ENCODE results near the gene LAMA1.

The LAMA1 gene

GRCh38 chr18:7037470-7037869 is 80.1 kb downstream of the LAMA1 start:
- DNase-seq: no peak

GRCh38 chr18:7035807-7036206 is 81.8 kb downstream of the LAMA1 start:
- no peak for DNase-seq

- no peak for DNase-seq
These were observed 82.7 kb downstream of the LAMA1 start for GRCh38 chr18:7034924-7035323.

DNA sequence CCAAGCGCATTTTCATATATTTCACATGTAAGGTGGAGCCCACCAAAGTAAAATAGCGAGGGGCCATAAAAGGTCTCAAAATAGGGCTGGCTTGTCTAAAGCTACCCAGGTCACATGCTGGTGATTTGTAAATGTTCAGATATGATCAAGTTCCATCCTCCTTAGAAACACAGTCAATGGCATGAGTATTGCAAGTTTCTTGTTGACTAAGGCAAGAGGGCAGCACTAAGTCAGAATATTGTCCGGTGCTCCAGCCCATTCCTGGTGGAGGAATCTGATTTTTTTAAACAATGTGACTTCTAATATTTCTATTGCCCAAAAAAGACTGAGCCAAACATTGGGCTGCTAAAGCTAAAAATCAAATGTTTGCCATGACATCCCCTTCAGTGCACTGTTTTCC is 85.1 kb downstream of the LAMA1 start:
- DNase-seq: no peak

- DNase-seq: no peak
These were observed 89.0 kb downstream of the LAMA1 start for GRCh38 chr18:7028625-7029024.

DNA sequence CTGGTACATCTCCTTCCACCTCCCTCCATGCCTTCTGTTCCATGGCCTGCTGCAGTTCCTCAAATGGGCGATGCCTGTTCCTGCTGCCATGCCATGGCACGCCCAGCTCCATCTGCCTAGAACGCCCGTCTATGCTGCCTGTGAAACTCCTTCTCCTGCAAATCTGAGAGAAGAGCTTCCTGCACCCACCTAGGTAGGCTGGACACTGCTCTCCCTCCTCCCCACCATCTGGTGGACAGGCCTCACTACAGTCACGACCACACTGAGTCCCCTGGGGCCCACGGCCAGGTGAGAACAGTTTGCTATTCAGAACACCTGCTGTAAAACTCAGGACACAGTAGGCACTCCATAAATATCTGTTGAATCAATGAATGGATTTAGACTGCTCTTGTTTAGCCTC is 92.4 kb downstream of the LAMA1 start:
- no peak for DNase-seq

- DNase-seq: no peak
These were observed 94.0 kb downstream of the LAMA1 start for GRCh38 chr18:7023581-7023980.

DNA sequence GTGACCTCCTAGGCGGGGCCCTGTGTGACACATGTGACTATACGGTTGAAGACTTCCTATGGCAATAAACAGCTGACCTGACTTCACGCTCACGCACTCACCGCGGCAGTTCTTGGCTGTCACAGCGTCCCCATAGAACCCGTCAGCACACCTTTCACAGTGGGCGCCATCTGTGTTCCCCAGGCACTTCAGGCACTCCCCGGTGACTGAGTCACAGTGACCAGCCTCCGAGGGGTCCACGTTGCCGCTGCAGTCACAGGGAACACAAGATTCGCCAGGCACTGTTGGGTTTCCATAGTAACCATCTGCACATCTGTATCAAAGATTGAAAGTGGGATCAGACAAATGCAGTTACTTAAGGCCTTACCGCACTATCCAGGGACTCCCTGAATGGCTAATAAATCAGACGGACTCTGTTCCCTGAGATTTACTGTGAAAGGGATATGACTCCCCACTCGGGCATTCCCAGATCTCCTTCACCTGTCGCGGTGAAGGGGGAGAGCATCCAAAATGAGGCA is 94.5 kb downstream of the LAMA1 start:
- DNase-seq: no peak

DNA sequence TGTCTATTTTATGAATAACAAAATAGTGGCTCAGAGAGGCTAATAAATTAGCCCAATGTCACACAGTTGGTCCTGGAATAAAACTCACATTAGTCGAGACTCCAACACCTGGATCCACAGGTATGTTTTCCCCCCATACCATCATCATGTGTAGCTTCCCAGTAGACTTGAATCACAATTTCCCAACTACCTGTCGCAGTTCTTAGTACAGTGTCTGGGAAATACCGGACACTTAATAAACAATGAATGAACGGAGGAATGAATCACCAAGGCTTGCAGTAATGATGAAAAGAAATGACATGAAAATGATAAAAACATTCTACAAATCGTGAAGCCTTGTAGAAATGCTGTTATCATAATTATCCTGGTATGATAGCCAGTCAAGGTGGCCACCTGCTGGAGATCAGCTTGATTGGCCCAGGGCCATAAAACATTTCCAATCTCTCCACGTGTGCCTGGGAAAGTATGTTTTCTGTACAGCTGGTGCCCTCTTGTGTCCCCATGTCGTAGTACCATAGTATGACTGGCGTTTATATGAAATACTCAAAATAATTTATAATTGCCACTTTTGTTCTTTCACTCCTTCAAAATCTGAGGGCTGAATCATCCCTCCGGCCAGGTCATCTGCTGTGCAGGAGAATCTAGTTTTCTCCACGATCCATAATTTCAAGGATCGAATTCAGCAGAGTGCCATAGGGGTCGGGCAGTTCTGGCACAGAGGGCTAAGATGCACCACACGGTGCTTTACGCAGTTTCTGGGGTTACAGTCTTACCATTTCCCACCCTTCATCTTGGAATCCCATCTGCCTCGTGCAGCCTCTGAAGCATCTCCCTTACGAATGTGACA is 95.4 kb downstream of the LAMA1 start:
- no peak for DNase-seq

- DNase-seq: no peak
These were observed 96.4 kb downstream of the LAMA1 start for GRCh38 chr18:7020995-7021777.

DNA sequence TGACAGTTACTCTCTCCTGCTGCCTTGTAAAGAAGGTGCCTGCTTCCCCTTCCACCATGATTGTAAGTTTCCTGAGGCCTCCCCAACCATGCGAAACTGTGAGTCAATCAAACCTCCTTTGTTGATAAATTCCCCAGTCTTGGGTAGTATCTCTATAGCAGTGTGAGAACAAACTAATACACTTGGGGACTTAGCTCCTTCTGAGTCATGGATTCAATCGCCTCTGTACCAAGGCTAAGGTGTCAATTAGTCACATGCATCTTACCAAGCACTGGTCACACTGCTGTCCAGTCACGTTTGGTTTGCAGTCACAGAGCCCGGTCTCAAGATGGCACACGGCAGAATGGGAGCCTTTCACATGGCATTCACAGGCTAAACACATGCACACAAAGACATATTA is 100.6 kb downstream of the LAMA1 start:
- DNase-seq: no peak

DNA sequence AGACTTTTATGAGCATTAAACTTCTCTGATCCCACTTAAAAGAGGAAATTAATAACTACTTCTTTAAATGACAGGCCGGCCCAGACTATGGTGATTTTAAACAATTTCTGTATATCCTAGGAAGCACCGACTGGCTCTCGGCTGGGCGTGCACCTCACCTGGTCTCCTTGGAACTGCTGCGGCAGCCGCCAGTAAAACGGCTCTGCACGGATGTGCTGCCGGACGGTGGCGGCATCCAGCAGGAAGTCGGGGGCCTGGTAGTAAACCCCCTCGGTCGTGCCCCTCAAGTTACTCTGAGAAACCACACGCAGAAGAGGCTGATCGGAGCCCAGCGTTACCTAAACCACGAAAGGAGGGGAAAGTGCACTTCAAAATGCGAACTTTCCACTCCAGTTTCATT is 106.5 kb downstream of the LAMA1 start:
- DNase-seq: no peak

- no peak for DNase-seq
These were observed 113.6 kb downstream of the LAMA1 start for GRCh38 chr18:7004009-7004408.

GRCh38 chr18:7002107-7002506 is 115.5 kb downstream of the LAMA1 start:
- no peak for DNase-seq

- no peak for DNase-seq
These were observed 117.0 kb downstream of the LAMA1 start for GRCh38 chr18:7000484-7001096.

GRCh38 chr18:6997808-6998207 is 119.8 kb downstream of the LAMA1 start:
- no peak for DNase-seq

DNA sequence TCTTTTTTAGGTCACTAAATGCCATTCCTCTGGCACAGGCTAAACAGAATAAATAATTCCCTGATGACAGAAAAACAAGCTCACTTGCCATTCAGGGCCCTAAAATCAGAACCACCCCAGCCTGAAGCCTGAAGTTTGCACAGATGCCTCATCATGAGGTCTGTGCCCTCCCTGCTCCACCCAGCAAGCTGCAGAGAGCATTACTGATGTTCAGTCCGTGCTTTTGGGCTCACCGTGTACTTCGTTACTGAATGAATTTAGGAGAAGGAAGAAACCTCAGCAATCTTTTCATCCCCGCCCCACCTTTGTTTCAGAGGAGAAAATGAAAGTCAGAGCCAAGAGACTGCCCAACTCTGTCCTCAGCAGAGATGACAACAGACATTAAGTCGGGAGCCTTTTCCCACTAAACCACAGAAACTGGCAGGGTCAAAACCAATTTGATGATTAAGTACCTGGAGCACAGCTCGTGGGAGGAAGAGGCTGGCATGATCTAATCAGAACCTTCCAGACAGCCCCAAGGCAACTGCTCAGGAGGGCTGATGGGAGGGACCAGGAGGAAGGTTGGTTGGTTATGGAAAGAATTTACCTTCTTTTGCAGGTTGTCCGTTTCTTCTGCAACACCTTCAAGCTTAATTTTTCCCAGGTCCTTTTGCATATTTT is 122.7 kb downstream of the LAMA1 start:
- DNase-seq: no peak

- DNase-seq: no peak
These were observed 123.4 kb downstream of the LAMA1 start for GRCh38 chr18:6994056-6994770.

DNA sequence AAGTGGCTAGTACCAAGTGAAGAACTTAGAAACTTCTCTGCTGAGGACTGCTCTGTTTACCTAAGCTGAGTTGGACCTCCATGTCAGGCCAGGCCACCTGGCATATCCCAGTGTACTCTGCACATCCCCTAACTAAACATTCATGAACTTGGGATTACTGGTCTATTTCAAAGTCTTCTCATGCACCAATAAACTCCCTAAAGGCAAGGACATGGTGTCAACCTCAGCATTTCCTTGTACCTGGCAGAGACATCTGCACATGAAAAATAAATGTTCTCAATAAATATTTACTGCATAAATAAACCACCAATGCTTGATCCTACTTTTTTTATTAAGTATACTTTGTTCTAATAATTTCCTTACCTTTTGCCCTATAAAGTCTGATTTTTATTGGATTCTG is 124.8 kb downstream of the LAMA1 start:
- no peak for DNase-seq

GRCh38 chr18:6983366-6983765 is 134.2 kb downstream of the LAMA1 start:
- DNase-seq: no peak

DNA sequence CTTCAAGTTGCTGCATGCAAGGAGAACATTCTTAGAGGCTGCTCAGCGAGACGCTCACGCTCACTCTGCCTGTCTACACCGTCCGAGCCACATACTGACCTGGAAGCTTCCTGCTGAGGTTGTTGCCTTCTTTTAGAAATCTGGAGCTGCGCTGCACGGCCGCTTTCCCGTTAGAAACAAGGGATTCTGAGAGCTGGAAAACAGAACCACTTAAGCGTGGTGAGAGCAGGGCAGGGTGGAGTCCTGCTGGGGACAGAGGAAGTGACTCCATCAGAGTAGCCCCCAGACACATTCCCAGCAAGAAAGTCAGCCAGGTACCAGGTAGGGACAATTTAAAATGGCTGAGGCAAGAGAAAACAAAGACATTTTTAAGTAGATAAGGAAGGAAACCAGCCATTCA is 135.2 kb downstream of the LAMA1 start:
- DNase-seq: no peak

- no peak for DNase-seq
These were observed 137.2 kb downstream of the LAMA1 start for GRCh38 chr18:6980363-6980762.
